SK-N-SH (cell line): ENCODE measurements around the gene SFXN3. TPM values are rescaled to one million over a fixed set of nuclear protein-coding genes. Genes with fewer than 3 reads are reported as not detected.

ENCODE experiments used
- CTCF ChIA-PET: fragments of 300-600, 350-600 bp; formaldehyde crosslinking; extraction: SDS; loops from one replicate; lab custom pipeline; 2021; lab: Yijun Ruan, JAX
- POLR2A ChIA-PET: fragments of 350-600 bp; sonication (Branson Sonifier 250); formaldehyde crosslinking; extraction: SDS; loops from one replicate; lab custom pipeline; 2020; ENCODE audit warnings: antibody characterized with exemption, inconsistent platforms; lab: Yijun Ruan, JAX
- DNase-seq: peaks from one replicate; pipeline ENCODE4 v3.0.0; 2012
- H2AFZ ChIP-seq: fragments of 200-600 bp; sonication (generic); 2 replicates; pipeline ENCODE4 v1.8.1; 2016; ENCODE audit warnings: antibody characterized with exemption, mild to moderate bottlenecking, low read depth
- H3F3A ChIP-seq: fragments of 200-600 bp; sonication (generic); replicated peaks from 2 replicates; pipeline ENCODE3; 2016; ENCODE audit warnings: antibody characterized with exemption, mild to moderate bottlenecking; ENCODE audit not compliant: insufficient read depth
- H3K27ac ChIP-seq, 2 experiments: fragments of 200-500 bp in 1 of 2; fragments of 200-600 bp in 1 of 2; sonication (Bioruptor generic) in 1 of 2; sonication (generic), shearing (Covaris generic) in 1 of 2; 2 replicates each; pipeline versions ENCODE4 v1.5.1 to v1.6.1; 2014 to 2016; ENCODE audit warnings: low read depth in 2 of 2, inconsistent platforms in 1 of 2, low read length in 1 of 2, mild to moderate bottlenecking in 1 of 2, mixed read lengths in 1 of 2
- H3K27me3 ChIP-seq: fragments of 200-600 bp; sonication (generic), shearing (Covaris generic); 2 replicates; pipeline ENCODE4 v1.6.1; 2016; ENCODE audit warnings: mixed run types; ENCODE audit not compliant: insufficient read depth
- H3K36me3 ChIP-seq, 2 experiments: fragments of 200-500 bp in 1 of 2; fragments of 200-600 bp in 1 of 2; sonication (Bioruptor generic) in 1 of 2; sonication (generic) in 1 of 2; replicated peaks in 1 of 2; 2 replicates each; pipeline versions ENCODE3 to v1.5.1; 2014 to 2016; ENCODE audit warnings: low read length in 1 of 2, mild to moderate bottlenecking in 1 of 2; ENCODE audit not compliant: insufficient read depth in 2 of 2, control insufficient read depth in 1 of 2
- H3K4me1 ChIP-seq, 2 experiments: fragments of 200-500 bp in 1 of 2; fragments of 200-600 bp in 1 of 2; sonication (Bioruptor generic) in 1 of 2; sonication (generic), shearing (Covaris generic) in 1 of 2; 2 replicates each; pipeline versions ENCODE4 v1.5.1 to v1.6.1; 2014 to 2016; ENCODE audit warnings: low read depth in 1 of 2, low read length in 1 of 2, mixed run types in 1 of 2; ENCODE audit not compliant: insufficient read depth in 2 of 2, control insufficient read depth in 1 of 2
- H3K4me2 ChIP-seq: fragments of 200-600 bp; sonication (generic), shearing (Covaris generic); 2 replicates; pipeline ENCODE4 v1.6.1; 2017; ENCODE audit warnings: mixed run types
- H3K4me3 ChIP-seq, 2 experiments: fragments of 200-500 bp in 1 of 2; fragments of 200-600 bp in 1 of 2; sonication (Bioruptor generic) in 1 of 2; sonication (generic), shearing (Covaris generic) in 1 of 2; 2 replicates each; pipeline versions ENCODE4 v1.5.1 to v1.8.1; 2014 to 2016; ENCODE audit warnings: low read depth in 2 of 2, inconsistent platforms in 1 of 2, low read length in 1 of 2, mild to moderate bottlenecking in 1 of 2, mixed read lengths in 1 of 2, moderate library complexity in 1 of 2
- H3K79me2 ChIP-seq: fragments of 200-600 bp; sonication (generic); 2 replicates; pipeline ENCODE4 v1.8.1; 2017; ENCODE audit warnings: mild to moderate bottlenecking; ENCODE audit not compliant: insufficient read depth
- H3K9ac ChIP-seq: fragments of 200-600 bp; sonication (generic); 2 replicates; pipeline ENCODE4 v1.6.1; 2017; ENCODE audit warnings: mixed run types
- H3K9me2 ChIP-seq: fragments of 200-600 bp; sonication (generic); 2 replicates; pipeline ENCODE4 v1.6.1; 2017; ENCODE audit warnings: mixed run types
- H3K9me3 ChIP-seq: fragments of 200-600 bp; sonication (generic); 2 replicates; pipeline ENCODE4 v1.6.1; 2017; ENCODE audit warnings: mixed run types, mild to moderate bottlenecking, moderate library complexity
- H4K20me1 ChIP-seq: fragments of 200-600 bp; sonication (generic); 2 replicates; pipeline ENCODE4 v1.6.1; 2017; ENCODE audit warnings: mild to moderate bottlenecking, mixed run types; ENCODE audit not compliant: insufficient read depth
- CHD2 ChIP-seq: fragments of 150-350 bp; IDR thresholded peaks from 2 replicates; pipeline ENCODE4 v1.6.1; 2018; ENCODE audit warnings: low read length; ENCODE audit not compliant: partially characterized antibody
- CTCF ChIP-seq: fragments of 200-600 bp; sonication (generic); IDR thresholded peaks from 2 replicates; pipeline ENCODE4 v1.6.1; 2017; ENCODE audit warnings: antibody characterized with exemption, mild to moderate bottlenecking, moderate library complexity
- EZH2phosphoT487 ChIP-seq: fragments of 200-600 bp; sonication (generic); IDR thresholded peaks from 2 replicates; pipeline ENCODE4 v1.6.1; 2017; ENCODE audit warnings: low read depth, mixed run types, mild to moderate bottlenecking, antibody characterized with exemption, moderate library complexity, borderline replicate concordance
- FOSL2 ChIP-seq: IDR thresholded peaks from 2 replicates; pipeline ENCODE4 v1.4.0; 2012; ENCODE audit warnings: low read depth, mild to moderate bottlenecking, moderate library complexity, borderline replicate concordance
- GABPA ChIP-seq: IDR thresholded peaks from 2 replicates; pipeline ENCODE4 v1.4.0; 2012; ENCODE audit warnings: low read depth, mild to moderate bottlenecking
- MAX ChIP-seq: IDR thresholded peaks from 2 replicates; pipeline ENCODE4 v1.4.0; 2012; ENCODE audit warnings: low read depth
- MEF2A ChIP-seq: IDR thresholded peaks from 2 replicates; pipeline ENCODE4 v1.4.0; 2012; ENCODE audit warnings: low read depth, borderline replicate concordance
- MXI1 ChIP-seq: IDR thresholded peaks from 2 replicates; pipeline ENCODE4 v1.6.1; 2012; ENCODE audit warnings: mild to moderate bottlenecking, low read depth, low read length, improper control_type of control experiment
- NFIC ChIP-seq: IDR thresholded peaks from 2 replicates; pipeline ENCODE4 v1.4.0; 2012; ENCODE audit warnings: borderline replicate concordance
- NRF1 ChIP-seq: IDR thresholded peaks from 2 replicates; pipeline ENCODE4 v1.6.1; 2012; ENCODE audit warnings: low read depth, mild to moderate bottlenecking, low read length
- PBX3 ChIP-seq: IDR thresholded peaks from 2 replicates; pipeline ENCODE4; 2012
- RAD21 ChIP-seq: IDR thresholded peaks from 2 replicates; pipeline ENCODE4 v1.6.1; 2012; ENCODE audit warnings: mild to moderate bottlenecking, low read length
- RCOR1 ChIP-seq: fragments of 150-350 bp; IDR thresholded peaks from 2 replicates; pipeline ENCODE4 v1.6.1; 2017; ENCODE audit warnings: antibody characterized with exemption, low read length
- REST ChIP-seq: IDR thresholded peaks from 2 replicates; pipeline ENCODE4 v1.6.1; 2012; ENCODE audit warnings: mild to moderate bottlenecking, low read depth, low read length, moderate library complexity
- SIN3A ChIP-seq: IDR thresholded peaks from 2 replicates; pipeline ENCODE4 v1.6.1; 2012; ENCODE audit warnings: low read depth, mild to moderate bottlenecking, low read length, moderate library complexity, borderline replicate concordance
- TCF12 ChIP-seq: IDR thresholded peaks from 2 replicates; pipeline ENCODE4 v1.4.0; 2012
- USF2 ChIP-seq: fragments of 150-350 bp; IDR thresholded peaks from 2 replicates; pipeline ENCODE4 v1.6.1; 2017; ENCODE audit warnings: antibody characterized with exemption, low read length, low read depth, borderline replicate concordance
- YY1 ChIP-seq: IDR thresholded peaks from 2 replicates; pipeline ENCODE4 v1.4.0; 2012; ENCODE audit warnings: low read depth, mild to moderate bottlenecking
- WGBS: methylation state at CpG from one replicate; pipeline ENCODE4 v1.1.6; 2017; ENCODE audit warnings: low lambda C conversion rate; 5-methylcytosine and 5-hydroxymethylcytosine counted together
- polyA plus RNA-seq, 3 experiments: library from polyadenylated mRNA; depleted of rRNA; stranded (reverse); fragments of >200 nt; gene quantifications; 2 replicates each; pipeline ENCODE4 v1.2.3, GENCODE V29; 2012

Gene SFXN3
- polyA plus RNA-seq, 1 of the 3 experiments (the other 2 are of a cell fraction): 142 TPM

- POLR2A ChIA-PET: interaction anchor here (2.9 kb wide), 1 partner anchor 21 kb away, joined by 11 read pairs; no protein-coding TSS in a partner anchor
- H3K4me2 ChIP-seq: no peak overlapping the region
- H3K79me2 ChIP-seq: peaks cover 17% of the 10 kb centered on the region
- H3K9me2 ChIP-seq: no peaks in the 10 kb centered on the region
- CTCF ChIA-PET: interaction anchor here (0.8 to 18.9 kb wide), 14 partner anchors 10 to 83 kb away, joined by 3 to 234 read pairs (median 8); no protein-coding TSS in a partner anchor
- no peaks in the 10 kb centered on the region for H3K9me3 ChIP-seq
- no peaks in the 10 kb centered on the region for H4K20me1 ChIP-seq
- TF ChIP-seq NRF1: no peak
- no peak for TF ChIP-seq GABPA
- TF ChIP-seq CTCF: no peak
- TF ChIP-seq MAX: no peak
- TF ChIP-seq FOSL2: no peak
- TF ChIP-seq SIN3A: no peak
- TF ChIP-seq MXI1: no peak
- TF ChIP-seq TCF12: no peak
- TF ChIP-seq PBX3: no peak
- no peak for TF ChIP-seq RCOR1
- TF ChIP-seq EZH2phosphoT487: no peak
- no peak for TF ChIP-seq YY1
- TF ChIP-seq NFIC: no peak
- TF ChIP-seq RAD21: no peak
- no peak for TF ChIP-seq CHD2
- TF ChIP-seq REST: no peak
- no peak for TF ChIP-seq MEF2A
- TF ChIP-seq USF2: no peak
- no peak for DNase-seq
- H3K27me3 ChIP-seq: no peaks in the 10 kb centered on the region
- no peak overlapping the region for H3K9ac ChIP-seq
- H3K4me3 ChIP-seq: no peak overlapping the region
- H3K27ac ChIP-seq: no peak overlapping the region
- H3K36me3 ChIP-seq: no peaks in the 10 kb centered on the region
- WGBS: 91% methylated on average over 14 of the region's 15 CpGs
- peaks cover 19 to 37% of the 10 kb centered on the region in 2 experiments; a peak in 3 of 4 replicates for H3K4me1 ChIP-seq
- H2AFZ ChIP-seq: no peak overlapping the region
- peaks cover 6% of the 10 kb centered on the region for H3F3A ChIP-seq
These were observed 32.7 kb downstream of the SFXN3 start for GRCh38 chr10:101063548-101064414.
